Skeletal muscle satellite cell (primary cell): ENCODE data around the gene AQP11.
A peak's percentile ranks its signal among the peaks of the same experiment; 100 is the strongest.
"Not testable (repeated sequence)": the region's sequence is repeated elsewhere in the genome, so short reads cannot be mapped to it uniquely, and the experiment has no call there.

Experiments used
- H3K27me3 ChIP-seq: 2 replicates; pipeline ENCODE4 v1.7.0; 2013; ENCODE audit warnings: low read length; ENCODE audit not compliant: control insufficient read depth, insufficient read depth
- H3K36me3 ChIP-seq: 2 replicates; pipeline ENCODE4 v1.7.0; 2013; ENCODE audit warnings: mild to moderate bottlenecking, control low read depth, low read length; ENCODE audit not compliant: insufficient read depth
- H3K4me1 ChIP-seq: 2 replicates; pipeline ENCODE4 v1.7.0; 2013; ENCODE audit warnings: low read length; ENCODE audit not compliant: control insufficient read depth, insufficient read depth
- H3K4me2 ChIP-seq: 2 replicates; pipeline ENCODE4 v1.7.0; 2013; ENCODE audit warnings: mild to moderate bottlenecking, low read length
- H3K4me3 ChIP-seq: 2 replicates; pipeline ENCODE4 v1.7.0; 2013; ENCODE audit warnings: low read length
- H3K9ac ChIP-seq: 2 replicates; pipeline ENCODE4 v1.7.0; 2013; ENCODE audit warnings: mild to moderate bottlenecking, low read depth, low read length, moderate library complexity
- H3K9me3 ChIP-seq: replicated peaks from 2 replicates; pipeline ENCODE4 v1.7.0; 2013; ENCODE audit warnings: mild to moderate bottlenecking, control low read depth, low read length

AQP11 gene

DNA sequence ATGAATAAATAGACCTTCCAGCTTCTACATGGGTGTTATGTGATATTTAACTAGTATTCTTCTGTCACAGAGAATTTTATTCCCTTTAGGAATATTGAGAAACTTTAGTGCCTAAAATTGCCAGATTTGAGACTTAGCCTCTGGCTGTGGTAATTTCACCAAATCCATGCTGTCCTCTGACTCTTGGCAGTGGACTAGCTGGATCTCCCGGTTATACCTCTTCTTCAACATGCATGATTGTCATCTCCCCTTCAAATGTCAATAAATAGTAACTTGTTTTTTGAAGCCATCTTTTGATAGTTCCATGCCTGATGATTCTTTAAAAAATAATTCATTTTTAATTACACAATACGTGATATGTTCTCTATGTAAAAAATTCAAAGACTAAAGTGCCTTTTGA is 8.4 kb downstream of the AQP11 start:
- Histone ChIP-seq H3K9me3 (no peaks in the 10 kb centered on the region), H3K9ac (no peak overlapping the region), H3K4me2 (no peak overlapping the region), H3K4me3 (no peak overlapping the region), H3K4me1 (peaks cover 18% of the 10 kb centered on the region), H3K36me3 (no peaks in the 10 kb centered on the region), H3K27me3 (no peaks in the 10 kb centered on the region)

DNA sequence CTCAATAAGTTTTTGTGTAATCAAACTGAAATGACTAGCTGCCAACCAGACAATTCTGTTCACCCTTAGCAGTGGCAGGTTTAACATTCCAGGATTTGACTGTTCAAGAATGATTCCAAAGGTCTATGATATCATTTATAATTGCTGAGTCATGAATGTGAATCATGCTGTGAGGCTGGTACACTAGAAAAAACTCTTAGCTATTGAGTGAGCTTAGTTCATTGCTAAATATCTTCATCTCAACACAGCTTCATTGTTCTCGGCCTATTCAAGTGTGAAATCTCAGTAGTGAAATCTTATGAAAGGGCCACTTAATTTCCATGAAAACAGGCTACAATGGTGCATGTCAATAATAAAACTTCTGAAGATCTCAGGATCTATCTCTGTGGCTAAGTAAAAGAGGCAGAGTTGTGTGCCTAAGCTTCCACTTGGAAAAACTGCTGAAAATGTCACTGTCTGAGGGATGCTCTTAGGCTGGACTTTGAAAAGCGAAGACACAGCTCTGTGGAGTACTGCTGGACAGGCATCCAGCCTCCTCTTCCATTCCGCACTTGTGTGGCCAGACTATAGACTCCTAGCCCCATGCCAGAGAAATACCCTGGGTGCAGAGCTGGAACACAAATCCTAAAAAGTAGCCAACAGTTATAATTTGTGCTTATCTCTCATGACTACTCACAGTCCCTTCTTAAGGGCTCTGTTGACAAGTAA is 12.8 kb downstream of the AQP11 start:
- H3K9ac ChIP-seq = peak overlapping the region; percentile 48

DNA sequence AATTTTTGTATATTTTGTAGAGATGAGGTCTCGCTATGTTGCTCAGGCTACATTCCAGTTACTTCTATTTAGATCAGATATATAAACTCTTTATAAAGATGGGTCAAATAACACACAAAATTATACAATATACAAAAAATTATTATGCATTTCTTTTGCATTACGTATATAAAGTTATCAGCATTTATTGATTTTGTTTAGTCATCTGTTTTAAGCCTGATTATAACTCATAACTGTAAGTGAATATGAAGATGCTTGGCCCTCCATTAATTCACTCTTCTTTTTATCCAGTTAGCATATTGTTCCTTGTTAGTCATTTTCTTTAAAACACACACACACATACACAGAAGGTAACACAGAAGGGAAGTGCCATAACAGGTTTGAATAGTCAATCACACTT is 14.5 kb downstream of the AQP11 start:
- Histone ChIP-seq H3K36me3 (peaks cover 7% of the 10 kb centered on the region), H3K4me1 (peaks cover 23% of the 10 kb centered on the region), H3K27me3 (no peaks in the 10 kb centered on the region)

More for the DNA sequence above, 12.8 kb downstream of the AQP11 start:
- Histone ChIP-seq H3K27me3 (no peaks in the 10 kb centered on the region), H3K4me3 (peak overlapping the region; percentile 14), H3K4me2 (peak overlapping the region; percentile 61), H3K4me1 (peaks cover 23% of the 10 kb centered on the region), H3K9me3 (no peaks in the 10 kb centered on the region), H3K36me3 (peaks cover 7% of the 10 kb centered on the region)

DNA sequence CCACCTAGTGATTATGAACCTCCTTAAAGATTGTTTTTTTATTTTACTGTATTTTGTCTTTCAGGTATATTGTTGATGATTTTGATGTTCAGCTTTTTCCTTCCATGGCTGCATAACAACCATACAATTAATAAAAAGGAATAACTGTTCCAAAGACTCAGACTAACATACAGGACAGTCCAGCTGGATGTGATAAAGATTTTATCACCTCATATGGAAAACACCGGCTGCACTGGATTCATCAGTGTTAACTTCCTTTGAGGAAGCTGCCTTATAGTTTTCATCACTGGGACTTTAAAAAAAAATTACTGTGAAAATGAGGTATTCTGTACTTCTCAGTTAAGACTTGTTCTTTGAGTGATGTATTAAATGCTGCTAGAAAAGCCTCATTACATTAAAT is 19.5 kb downstream of the AQP11 start:
- H3K9me3 ChIP-seq = no peaks in the 10 kb centered on the region
- no peak overlapping the region for H3K4me2 ChIP-seq
- H3K9ac ChIP-seq = no peak overlapping the region
- peaks cover 24% of the 10 kb centered on the region for H3K36me3 ChIP-seq
- no peaks in the 10 kb centered on the region for H3K27me3 ChIP-seq
- H3K4me3 ChIP-seq = no peak overlapping the region
- no peaks in the 10 kb centered on the region for H3K4me1 ChIP-seq

More for the DNA sequence above, 14.5 kb downstream of the AQP11 start:
- Histone ChIP-seq H3K4me2 (no peak overlapping the region), H3K9ac (no peak overlapping the region), H3K9me3 (no peaks in the 10 kb centered on the region), H3K4me3 (no peak overlapping the region)

GRCh38 chr11:77611921-77612320 is 22.2 kb downstream of the AQP11 start:
- Histone ChIP-seq H3K9me3 (no peaks in the 10 kb centered on the region), H3K4me3 (no peak overlapping the region), H3K4me1 (no peaks in the 10 kb centered on the region), H3K36me3 (peaks cover 36% of the 10 kb centered on the region), H3K9ac (no peak overlapping the region), H3K4me2 (no peak overlapping the region), H3K27me3 (no peaks in the 10 kb centered on the region)

DNA sequence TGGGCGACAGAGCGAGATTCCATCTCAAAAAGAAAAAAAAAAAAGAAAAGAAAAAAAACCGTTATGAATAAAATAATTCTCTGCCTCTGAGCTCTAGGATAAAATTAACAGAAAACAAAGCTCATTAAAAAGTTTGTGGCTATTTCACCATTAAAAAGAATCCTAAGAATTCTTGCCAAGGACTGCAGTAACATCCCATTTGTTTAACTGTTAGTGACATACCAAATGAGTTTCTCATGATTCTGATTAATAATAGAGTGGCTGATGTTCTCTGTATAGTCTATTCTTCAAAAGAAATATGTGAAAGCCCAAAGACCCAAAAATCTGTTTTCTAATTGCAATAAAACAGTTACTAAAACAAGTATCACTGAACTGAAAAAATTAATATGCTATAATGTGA is 28.1 kb downstream of the AQP11 start:
- H3K36me3 ChIP-seq = peaks cover 45% of the 10 kb centered on the region
- H3K9ac ChIP-seq = peak overlapping the region; percentile 22
- H3K4me1 ChIP-seq = peaks cover 6% of the 10 kb centered on the region
- H3K27me3 ChIP-seq = no peaks in the 10 kb centered on the region
- no peak overlapping the region for H3K4me3 ChIP-seq
- H3K4me2 ChIP-seq = no peak overlapping the region
- H3K9me3 ChIP-seq = no peaks in the 10 kb centered on the region

- no peak overlapping the region for H3K4me2 ChIP-seq
- H3K4me1 ChIP-seq = peaks cover 6% of the 10 kb centered on the region
- H3K4me3 ChIP-seq = no peak overlapping the region
- no peaks in the 10 kb centered on the region for H3K27me3 ChIP-seq
- no peaks in the 10 kb centered on the region for H3K9me3 ChIP-seq
- peaks cover 56% of the 10 kb centered on the region for H3K36me3 ChIP-seq
- no peak overlapping the region for H3K9ac ChIP-seq
These were observed 29.9 kb downstream of the AQP11 start for GRCh38 chr11:77619576-77620198.

DNA sequence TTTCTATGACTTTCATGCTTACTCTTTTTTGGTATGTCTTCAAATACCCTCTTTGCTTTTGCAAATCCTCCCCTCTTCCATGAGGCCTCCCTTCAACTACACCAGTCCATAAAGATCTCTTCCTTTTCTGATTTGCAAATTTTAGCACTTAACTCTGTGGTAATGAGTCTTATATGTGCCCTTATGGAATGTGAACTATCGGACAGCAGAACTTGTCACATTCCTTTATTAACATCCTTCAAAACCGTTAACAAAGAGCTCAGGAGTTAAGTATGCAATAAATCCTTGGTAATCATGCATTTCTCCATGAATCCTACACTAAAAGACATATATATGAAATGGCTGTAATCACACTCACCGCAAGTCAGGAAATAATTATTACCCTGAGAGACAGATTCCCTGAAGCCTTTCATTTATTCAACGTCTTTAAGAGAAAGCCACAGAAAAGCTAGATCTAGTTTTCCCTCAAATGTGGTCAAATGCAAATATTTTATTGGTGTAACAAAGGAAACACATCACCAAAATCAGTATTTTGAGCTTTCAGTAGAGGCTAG is 40.5 kb downstream of the AQP11 start:
- peaks cover 6% of the 10 kb centered on the region for H3K4me1 ChIP-seq
- no peaks in the 10 kb centered on the region for H3K27me3 ChIP-seq
- H3K4me2 ChIP-seq = no peak overlapping the region
- H3K9ac ChIP-seq = no peak overlapping the region
- peaks cover 13% of the 10 kb centered on the region for H3K36me3 ChIP-seq
- H3K4me3 ChIP-seq = no peak overlapping the region
- no peaks in the 10 kb centered on the region for H3K9me3 ChIP-seq

DNA sequence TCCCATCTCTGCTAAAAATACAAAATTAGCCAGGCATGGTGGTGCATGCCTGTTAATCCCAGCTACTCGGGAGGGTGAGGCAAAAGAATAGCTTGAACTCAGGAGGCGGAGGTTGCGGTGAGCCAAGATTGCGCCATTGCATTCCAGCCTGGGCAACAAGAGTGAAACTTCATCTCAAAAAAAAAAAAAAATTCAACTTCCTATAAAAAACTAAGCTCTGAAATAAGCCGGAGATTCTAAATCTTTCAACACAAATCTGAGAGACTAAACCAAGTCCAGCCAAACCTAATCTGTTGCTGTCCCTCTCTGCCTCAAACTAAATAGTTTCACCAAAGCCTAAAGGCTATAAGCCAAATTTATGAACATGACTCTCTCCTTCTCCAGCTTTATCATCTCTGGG is 44.2 kb downstream of the AQP11 start:
- not testable (repeated sequence) for H3K4me2 ChIP-seq, H3K27me3 ChIP-seq, H3K9me3 ChIP-seq, H3K36me3 ChIP-seq, H3K4me3 ChIP-seq, H3K9ac ChIP-seq
- H3K4me1 ChIP-seq = peaks cover 18% of the 10 kb centered on the region

- Histone ChIP-seq H3K4me2 (peak overlapping the region; percentile 86), H3K9me3 (no peaks in the 10 kb centered on the region), H3K27me3 (no peaks in the 10 kb centered on the region), H3K4me3 (peak overlapping the region; percentile 96), H3K9ac (peak overlapping the region; percentile 89), H3K36me3 (peaks cover 3% of the 10 kb centered on the region), H3K4me1 (peaks cover 18% of the 10 kb centered on the region)
These were observed 47.1 kb downstream of the AQP11 start for GRCh38 chr11:77636731-77637344.

DNA sequence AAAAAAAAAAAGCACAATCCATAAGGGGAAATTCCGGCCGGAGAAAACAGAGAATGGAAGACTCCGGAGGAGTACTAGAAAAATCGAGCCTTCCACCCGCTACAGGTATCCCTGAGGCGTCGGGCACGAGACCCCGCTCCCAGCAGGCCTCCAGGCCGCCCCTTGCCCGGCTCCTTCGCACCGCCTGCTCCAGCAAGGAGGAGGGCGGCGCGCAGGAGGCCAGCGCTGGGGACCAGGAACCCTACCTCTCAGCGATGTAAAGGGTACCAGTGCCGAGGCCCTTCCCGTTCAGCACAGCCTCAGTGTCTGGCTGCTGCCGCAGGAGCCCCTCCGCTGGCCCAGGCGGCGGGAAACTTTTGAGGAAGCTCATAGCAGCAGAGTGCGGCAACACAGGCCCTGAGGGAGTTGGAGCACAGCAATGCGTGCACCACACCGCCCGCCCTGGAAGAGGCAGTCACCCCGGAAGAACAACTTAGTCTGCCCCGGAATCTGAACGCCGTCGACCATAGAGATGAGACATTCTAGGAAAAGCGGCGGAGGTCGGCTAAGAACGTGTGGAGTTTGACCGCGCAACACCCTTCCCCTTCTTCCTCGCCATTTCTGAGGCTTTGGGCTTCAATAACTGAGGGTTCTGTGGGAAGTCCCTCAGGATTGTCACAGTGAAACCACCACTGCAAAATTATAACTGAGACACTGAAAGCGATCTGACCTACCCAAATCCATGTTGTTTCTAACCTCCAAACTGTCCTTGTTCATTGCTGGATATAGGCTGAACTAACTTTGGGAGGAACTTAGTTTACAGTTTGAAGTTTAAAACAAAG is 47.8 kb downstream of the AQP11 start, which contains the start of gene CLNS1A:
CLNS1A (minus strand) TSS at position 450 of the 821 bp plus-strand sequence; CDS start at position 370, 80 bp downstream.
- Histone ChIP-seq H3K4me1 (peaks cover 18% of the 10 kb centered on the region), H3K9ac (peak within 1 kb of the TSS; percentile 89), H3K36me3 (peaks cover 3% of the 10 kb centered on the region), H3K9me3 (no peaks in the 10 kb centered on the region), H3K4me3 (peak within 1 kb of the TSS; percentile 96), H3K4me2 (peak within 1 kb of the TSS; percentile 86), H3K27me3 (no peaks in the 10 kb centered on the region)
